ENCODE measurements around the gene ID2.

ID2 gene

GRCh38 chr2:8648441-8649213, 33.2 kb upstream of the ID2 start:
- no peak for DNase-seq

- no peak for DNase-seq
These were observed 32.1 kb upstream of the ID2 start for GRCh38 chr2:8649718-8650117.

- DNase-seq = no peak
These were observed 31.6 kb upstream of the ID2 start for GRCh38 chr2:8650256-8650655.

GRCh38 chr2:8652774-8653426, 29.0 kb upstream of the ID2 start:
- DNase-seq = no peak

- no peak for DNase-seq
These were observed 28.4 kb upstream of the ID2 start for GRCh38 chr2:8653485-8653884.

GRCh38 chr2:8654041-8654440, 27.8 kb upstream of the ID2 start:
- no peak for DNase-seq

- no peak for DNase-seq
These were observed 27.4 kb upstream of the ID2 start for GRCh38 chr2:8654483-8654882.

- no peak for DNase-seq
These were observed 25.7 kb upstream of the ID2 start for GRCh38 chr2:8656160-8656641.

GRCh38 chr2:8656811-8657210, 25.0 kb upstream of the ID2 start:
- DNase-seq = no peak

- no peak for DNase-seq
These were observed 24.3 kb upstream of the ID2 start for GRCh38 chr2:8657423-8658062.

GRCh38 chr2:8658064-8658862, 23.6 kb upstream of the ID2 start:
- DNase-seq = no peak

GRCh38 chr2:8659092-8659734, 22.6 kb upstream of the ID2 start:
- no peak for DNase-seq

- DNase-seq = no peak
These were observed 21.9 kb upstream of the ID2 start for GRCh38 chr2:8659735-8660492.

GRCh38 chr2:8661235-8661634, 20.6 kb upstream of the ID2 start:
- no peak for DNase-seq

- DNase-seq = no peak
These were observed 20.1 kb upstream of the ID2 start for GRCh38 chr2:8661736-8662135.

GRCh38 chr2:8662239-8662879, 19.5 kb upstream of the ID2 start:
- no peak for DNase-seq

- DNase-seq = no peak
These were observed 17.9 kb upstream of the ID2 start for GRCh38 chr2:8663997-8664396.

- DNase-seq = peak; percentile 47
These were observed 15.3 kb upstream of the ID2 start for GRCh38 chr2:8666581-8666980.

- DNase-seq = no peak
These were observed 13.9 kb upstream of the ID2 start for GRCh38 chr2:8667896-8668512.

GRCh38 chr2:8669157-8669817, 12.6 kb upstream of the ID2 start:
- DNase-seq = peak; percentile 45
